GM21390 (cell line): ENCODE data around the gene CNTFR.
A peak's percentile ranks its signal among the peaks of the same experiment; 100 is the strongest.

ENCODE experiments used
- ATAC-seq: cut with Tn5 transposase; IDR thresholded peaks from one replicate; pipeline ENCODE4 v1.9.1; 2021; ENCODE audit not compliant: unreplicated experiment

Gene CNTFR

DNA sequence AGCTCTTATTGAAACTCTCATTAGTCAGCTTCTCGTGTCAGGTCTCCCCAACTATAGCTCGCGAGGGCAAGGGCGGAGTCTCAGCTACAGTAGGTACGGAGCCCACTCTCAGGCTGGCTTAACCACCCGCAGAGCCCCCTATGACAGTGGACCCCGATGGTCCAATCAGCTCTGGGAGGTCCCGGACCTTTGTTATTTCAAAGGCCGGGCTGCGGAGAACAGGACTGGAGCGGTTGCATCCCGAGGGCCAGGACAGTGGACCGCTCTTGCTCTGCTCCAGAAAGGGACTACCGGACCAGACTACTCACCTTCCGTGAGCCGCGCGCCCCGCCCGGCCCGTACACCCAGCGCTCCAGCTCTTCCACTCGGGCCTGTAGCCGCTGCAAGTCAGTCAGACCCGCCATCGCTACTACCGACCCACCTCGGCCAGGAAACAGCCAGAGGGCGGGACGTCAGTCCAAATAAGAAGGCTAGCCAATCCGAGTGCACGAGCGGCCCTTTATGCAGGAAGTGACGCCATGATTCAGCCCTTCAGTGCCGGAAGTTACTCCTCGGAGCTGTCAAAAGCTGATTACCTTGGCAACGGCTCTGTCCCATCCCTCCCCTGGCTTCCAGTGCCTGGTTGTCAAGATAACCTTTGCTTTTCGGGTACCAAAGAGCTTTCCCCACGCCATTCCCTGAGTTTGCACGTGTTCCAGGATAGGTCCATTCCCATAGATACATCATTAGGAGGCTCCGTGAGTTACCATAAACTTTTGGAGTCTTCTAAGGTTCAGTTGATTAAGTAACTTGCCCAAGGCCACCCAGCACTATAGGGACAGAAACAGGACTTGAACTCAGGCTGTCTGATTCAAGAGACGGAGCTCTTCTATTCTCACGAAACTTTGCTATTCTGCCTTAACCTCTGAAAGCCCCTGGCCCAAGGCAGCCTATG lies 30.8 kb upstream of the CNTFR start, which contains the start of gene DCTN3:
Gene DCTN3, minus strand, starts transcription at position 435 of the 934 bp plus-strand sequence. Its CDS starts 31 bp downstream, at position 404.
- peak; percentile 100 for ATAC-seq

DNA sequence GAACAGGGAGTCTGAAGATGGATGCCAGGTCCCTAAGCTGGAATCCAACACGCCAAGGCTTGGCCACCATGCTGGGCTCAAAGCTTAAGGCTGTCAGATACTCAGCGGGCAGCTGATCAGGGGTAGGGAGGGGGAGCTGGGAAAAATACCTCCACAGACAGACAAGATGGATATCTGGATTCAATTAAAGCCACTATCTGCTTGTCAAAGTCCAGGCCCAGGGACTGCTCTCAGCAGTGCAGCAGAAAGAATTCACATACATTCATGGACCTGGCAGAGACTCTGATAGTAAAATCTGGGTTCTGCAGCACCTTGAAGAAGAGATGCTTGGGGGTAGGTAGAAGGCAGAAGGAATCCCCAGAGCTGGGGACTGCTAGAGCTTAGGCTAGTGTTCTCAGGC lies 25.6 kb upstream of the CNTFR start:
- ATAC-seq = no peak

DNA sequence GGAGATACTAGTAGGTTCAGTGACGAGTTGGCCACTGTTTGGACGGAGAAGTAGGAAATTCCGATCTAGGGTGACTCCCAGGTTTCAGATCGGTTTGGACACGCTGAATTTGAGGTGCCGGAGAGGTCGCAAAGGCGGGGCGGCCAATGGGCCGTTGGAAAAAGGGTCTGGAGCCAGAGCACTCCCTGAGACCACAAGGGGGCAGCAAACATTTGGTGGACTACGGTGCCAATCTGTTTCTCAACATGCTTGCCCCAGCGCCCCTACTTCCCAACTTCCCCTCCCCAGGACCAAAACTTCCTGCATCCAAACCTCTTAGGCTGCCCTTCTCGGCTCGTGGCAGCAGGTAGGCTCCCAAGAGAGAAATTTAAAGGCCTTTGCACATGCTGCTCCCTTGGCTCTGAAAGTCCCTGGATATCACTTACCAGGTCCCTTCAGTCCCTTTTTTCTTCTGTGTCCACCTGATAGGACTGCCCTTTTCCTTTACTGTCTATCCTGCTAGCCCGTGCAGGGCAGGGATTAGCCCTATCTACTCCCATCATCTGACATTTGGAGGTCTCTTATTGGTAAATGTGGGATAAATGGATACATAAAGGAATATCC lies 23.4 kb upstream of the CNTFR start:
- ATAC-seq = no peak

DNA sequence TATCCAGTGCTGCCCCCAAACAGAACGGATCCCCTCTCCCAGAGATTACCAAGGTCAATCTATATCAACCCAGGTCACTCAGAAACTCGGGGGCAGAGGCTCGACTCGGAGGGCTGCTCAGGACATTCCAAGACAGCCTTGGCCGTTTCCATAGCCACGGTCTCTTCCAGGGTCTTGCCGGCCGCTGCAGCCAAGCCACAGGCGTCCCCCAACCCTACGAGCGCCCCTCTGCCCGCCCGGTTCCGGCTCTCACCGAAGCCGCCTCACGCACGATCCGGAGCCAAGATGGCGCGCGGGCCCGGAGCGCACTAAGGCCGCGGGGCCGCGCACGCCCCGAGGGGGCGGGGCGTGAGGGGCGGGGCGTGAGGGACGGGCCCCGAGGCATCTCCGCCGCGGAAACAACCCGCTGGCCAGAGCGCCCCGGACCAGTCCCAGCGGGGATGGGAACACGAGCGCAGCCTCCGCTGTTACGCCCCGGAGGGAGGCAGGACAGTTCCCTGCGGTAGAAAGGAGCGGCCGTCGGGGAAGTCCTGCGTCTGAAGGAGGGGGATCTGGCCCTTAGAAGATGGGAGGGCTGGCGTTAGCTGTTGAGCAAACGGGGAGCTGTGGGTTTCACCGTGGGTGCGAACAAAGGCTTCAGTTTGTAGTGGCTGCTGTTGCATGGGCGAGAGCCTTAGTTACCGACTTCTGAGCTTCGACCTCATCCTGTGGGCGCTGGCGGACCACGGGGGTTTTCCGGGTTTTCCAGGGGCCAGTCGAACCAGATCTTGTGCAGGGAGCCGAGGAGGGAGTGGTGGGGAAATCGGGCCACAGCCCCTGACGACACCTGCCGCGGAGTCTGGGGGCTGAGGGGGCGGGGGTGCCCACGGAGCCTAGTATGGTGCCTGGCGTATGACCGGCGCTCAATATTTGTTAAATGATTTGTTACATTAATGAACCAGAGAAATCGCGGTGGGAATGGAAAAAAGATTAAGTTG lies 22.6 kb upstream of the CNTFR start, which contains the start of gene RPP25L:
Gene RPP25L, minus strand, starts transcription at position 287 of the 977 bp plus-strand sequence. CDS start 801 bp downstream, outside the sequence.
- peak; percentile 87 for ATAC-seq

DNA sequence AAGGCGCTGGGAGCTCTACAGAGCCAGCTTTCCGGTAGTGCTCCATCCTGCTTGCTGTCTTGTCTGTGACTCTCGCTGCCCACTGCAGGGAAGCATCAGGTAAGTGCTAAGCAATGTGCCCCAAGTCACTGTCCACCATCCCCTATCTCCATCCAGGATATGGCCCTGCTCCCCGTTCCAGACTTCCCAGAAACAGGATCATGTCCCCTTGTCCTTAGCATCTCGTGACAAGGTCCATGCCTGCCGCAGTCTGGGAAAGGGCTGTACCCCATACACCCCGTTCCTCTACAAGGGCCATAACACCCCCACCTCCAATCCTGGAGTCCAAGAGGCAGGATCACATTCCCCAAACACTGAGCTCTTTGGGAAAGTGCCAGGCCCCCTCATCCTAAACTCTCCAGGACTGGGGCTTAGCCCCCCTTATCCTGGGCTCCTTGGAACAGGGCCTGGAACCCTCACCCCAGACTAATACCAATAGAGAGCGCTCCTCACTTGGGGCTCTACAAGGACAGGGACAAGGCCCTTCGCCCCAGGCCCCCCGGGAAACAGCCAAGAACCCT lies 21.8 kb upstream of the CNTFR start:
- peak; percentile 12 for ATAC-seq

GRCh38 chr9:34610434-34611206 lies 21.1 kb upstream of the CNTFR start:
- no peak for ATAC-seq

GRCh38 chr9:34607331-34607730 lies 17.8 kb upstream of the CNTFR start:
- no peak for ATAC-seq

GRCh38 chr9:34606905-34607304 lies 17.4 kb upstream of the CNTFR start:
- no peak for ATAC-seq

DNA sequence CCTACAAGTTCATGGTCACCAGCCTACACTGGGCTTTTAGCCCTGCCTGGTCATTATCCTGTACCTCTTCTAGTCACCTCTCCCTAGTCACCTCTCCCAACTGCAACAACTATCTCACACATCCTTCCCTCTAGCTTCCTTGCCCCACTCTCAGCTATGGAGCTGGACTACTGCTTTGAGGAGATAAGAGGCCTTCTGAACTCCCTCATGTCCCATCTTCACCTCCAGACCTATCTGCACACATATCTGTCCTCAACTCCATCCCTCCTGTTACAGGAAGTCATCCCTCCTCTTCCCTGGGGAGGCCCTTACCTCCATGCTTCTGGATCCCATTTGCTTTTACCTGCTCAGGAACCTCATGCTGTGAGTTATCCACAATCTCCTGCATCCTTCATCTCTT lies 16.7 kb upstream of the CNTFR start:
- ATAC-seq = no peak

DNA sequence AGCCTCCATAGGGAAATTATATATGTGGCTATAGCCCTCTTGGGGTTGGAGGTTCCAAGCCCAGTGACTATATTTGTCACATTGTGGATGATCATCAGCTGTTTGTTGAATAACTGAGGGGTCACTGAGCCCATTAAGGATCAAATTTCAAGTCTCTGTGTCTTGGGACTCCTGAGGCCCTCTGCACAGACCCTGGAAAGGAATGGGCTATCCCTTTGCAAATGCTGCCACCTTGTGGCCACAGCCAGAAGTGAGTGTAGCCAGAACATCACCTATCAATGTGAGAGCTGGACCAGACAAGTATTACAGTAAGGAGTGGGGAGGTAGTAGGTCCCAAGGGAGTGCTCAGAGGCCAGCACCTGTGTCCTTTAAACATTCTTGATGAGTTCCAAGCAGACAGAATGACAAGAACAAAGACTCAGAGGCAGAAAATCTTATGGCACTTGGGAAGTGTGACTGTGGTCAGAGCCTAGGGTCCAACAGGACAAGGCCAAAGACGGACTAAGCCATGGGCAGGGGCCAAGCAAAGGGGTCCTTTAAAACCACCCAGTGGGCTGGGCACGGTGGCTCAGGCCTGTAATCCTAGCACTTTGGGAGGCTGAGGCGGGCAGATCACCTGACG lies 14.2 kb upstream of the CNTFR start:
- no peak for ATAC-seq

GRCh38 chr9:34601937-34602573 lies 12.5 kb upstream of the CNTFR start:
- ATAC-seq = no peak

- no peak for ATAC-seq
Observed at GRCh38 chr9:34600908-34601307, 11.4 kb upstream of the CNTFR start.

GRCh38 chr9:34599546-34599945 lies 10.0 kb upstream of the CNTFR start:
- no peak for ATAC-seq

GRCh38 chr9:34594177-34594576 lies 4.7 kb upstream of the CNTFR start:
- no peak for ATAC-seq

- ATAC-seq = no peak
Observed at GRCh38 chr9:34592895-34593601, 3.5 kb upstream of the CNTFR start.

DNA sequence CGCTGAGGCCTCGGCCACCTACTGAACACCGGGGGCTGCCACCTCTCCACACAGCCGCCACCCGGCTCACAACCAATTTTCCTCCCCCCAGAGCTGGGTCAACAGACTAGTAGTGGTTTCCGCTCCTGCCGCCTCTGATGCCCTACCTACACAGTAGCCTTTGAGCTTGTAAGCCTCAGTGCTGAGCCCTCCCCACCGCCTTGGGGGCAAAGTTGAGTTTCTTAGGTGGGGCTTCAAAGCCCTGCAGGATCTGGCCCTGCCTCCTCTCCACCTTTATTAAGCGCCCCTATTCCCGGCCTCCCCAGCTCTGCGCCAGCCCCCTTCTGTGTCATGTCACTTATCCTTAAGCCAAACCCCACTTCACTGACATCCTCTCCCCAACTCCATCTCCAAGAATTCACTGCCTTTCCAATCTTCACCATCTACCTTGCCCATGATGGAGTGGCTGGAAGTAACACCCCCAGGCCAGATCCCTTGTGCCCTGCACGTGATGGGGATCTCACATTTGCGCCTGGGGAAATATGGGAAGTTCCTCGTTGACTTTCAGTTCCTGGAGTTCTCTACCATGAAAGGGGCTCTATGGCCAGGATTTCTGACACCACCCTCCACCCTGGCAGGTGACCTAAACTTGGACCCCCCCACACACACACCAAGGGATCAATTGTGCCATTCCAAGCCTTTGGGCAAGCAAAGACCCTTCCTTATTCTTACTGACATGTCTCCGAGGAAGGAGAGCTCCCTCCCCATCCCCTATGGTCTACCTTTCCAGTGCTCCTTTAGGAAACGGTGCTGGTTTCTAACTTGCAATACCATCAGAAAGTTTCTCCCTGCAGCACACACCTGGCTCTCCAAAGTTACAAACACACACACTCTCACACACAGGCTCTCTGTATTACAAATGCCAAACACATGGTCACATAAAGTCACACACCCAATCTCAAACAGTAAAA lies 2.7 kb upstream of the CNTFR start:
- ATAC-seq = no peak

GRCh38 chr9:34591248-34591916 lies 1.9 kb upstream of the CNTFR start:
- ATAC-seq = peak; percentile 65
